A673 (cell line): ENCODE results near the gene TMEM109.

Experiments
- CTCF ChIP-seq: fragments of 300-800, 200-600 bp; sonication (generic); conservative IDR thresholded peaks from 2 replicates; pipeline ENCODE4 v1.5.1; 2017; ENCODE audit warnings: low read depth, mild to moderate bottlenecking, antibody characterized with exemption, low read length, moderate library complexity, mixed read lengths
- EZH2 ChIP-seq: fragments of 200-600 bp; sonication (generic); IDR thresholded peaks from 2 replicates; pipeline ENCODE4 v1.6.1; 2017; ENCODE audit warnings: borderline replicate concordance, low read depth, mild to moderate bottlenecking, mixed read lengths, antibody characterized with exemption, low read length; ENCODE audit not compliant: poor library complexity, severe bottlenecking

GRCh38 chr11:60919956-60920355 is 6.0 kb downstream of the TMEM109 start:
- no peak for TF ChIP-seq CTCF
- TF ChIP-seq EZH2: no peak
